Suprapubic skin (tissue), 4 donors: ENCODE data around the gene LYZL6.

Experiments used
- CTCF ChIP-seq, 2 donors: fragments of 200-600 bp in 1 of 2; fragments of 450-650 bp in 1 of 2; sonication (generic) in 1 of 2; IDR thresholded peaks; one replicate each; pipeline ENCODE4 v1.5.1; 2016 to 2019; ENCODE audit warnings: antibody characterized with exemption in 2 of 2, mild to moderate bottlenecking in 1 of 2, moderate library complexity in 1 of 2
- EP300 ChIP-seq: sonication (generic); formaldehyde crosslinking; IDR thresholded peaks from one replicate; pipeline ENCODE4 v1.6.1; 2017; ENCODE audit warnings: antibody characterized with exemption
- POLR2A ChIP-seq, 2 donors: fragments of 450-650 bp; IDR thresholded peaks; one replicate each; pipeline ENCODE4 v1.6.1; 2017; ENCODE audit warnings: antibody characterized with exemption in 2 of 2, mild to moderate bottlenecking in 2 of 2, moderate library complexity in 2 of 2
- POLR2AphosphoS5 ChIP-seq, 3 donors: sonication (generic); formaldehyde crosslinking; IDR thresholded peaks; one replicate each; pipeline ENCODE4 v1.6.1; 2017; ENCODE audit warnings: antibody characterized with exemption in 3 of 3

- TF ChIP-seq CTCF (IDR thresholded peaks at IDR 0.05) (no peak), POLR2AphosphoS5 (IDR thresholded peaks at IDR 0.05) (no peak), POLR2A (IDR thresholded peaks at IDR 0.05) (no peak), EP300 (no peak)
Observed at GRCh38 chr17:35934760-35935159, 8.8 kb downstream of the LYZL6 start.
